ENCODE measurements around the gene ADAMTS7. TPM values are rescaled to one million over a fixed set of nuclear protein-coding genes. Genes with fewer than 3 reads are reported as not detected.

Gene ADAMTS7
- total and polyA plus RNA-seq, 2 of the 8 experiments (the other 6 are each of a cell fraction or from before 2014, with no cell fraction given): 27.9 to 45.2 TPM

Small RNA genes within 50 kb of the gene (small RNA-seq; reads per million reads assigned to genes)
- not detected for gene AC022748.3 (ENCODE audit: insufficient read depth)

Other genes with a start within 250 kb of the ADAMTS7 start
- 29.3 and 31.4 TPM in 2 replicates for gene CHRNA5, start 245.9 kb downstream of the ADAMTS7 start, total RNA-seq (2021; fragmentation: NEBNext Ultra II Directional; extraction: Animal tissue kit (Norgen Biotek cat#: 25700))
- 5.4 and 13.5 TPM in 2 replicates for gene CHRNA5, start 245.9 kb downstream of the ADAMTS7 start, polyA plus RNA-seq (2011; rRNA removed)
- gene CHRNA3, start 190.5 kb downstream of the ADAMTS7 start, total RNA-seq (2021; fragmentation: NEBNext Ultra II Directional; extraction: Animal tissue kit (Norgen Biotek cat#: 25700)): 2.1 TPM in 2 replicates
- gene CHRNA3, start 190.5 kb downstream of the ADAMTS7 start, polyA plus RNA-seq (2011; rRNA removed): 4.4 and 4.7 TPM in 2 replicates
- 2.4 and 2.6 TPM in 2 replicates for gene CHRNB4, start 170.3 kb downstream of the ADAMTS7 start, total RNA-seq (2021; fragmentation: NEBNext Ultra II Directional; extraction: Animal tissue kit (Norgen Biotek cat#: 25700))
- gene CHRNB4, start 170.3 kb downstream of the ADAMTS7 start, polyA plus RNA-seq (2011; rRNA removed): 4.1 and 4.5 TPM in 2 replicates
- 533 and 562 TPM in 2 replicates for gene MORF4L1, start 61.4 kb upstream of the ADAMTS7 start, total RNA-seq (2021; fragmentation: NEBNext Ultra II Directional; extraction: Animal tissue kit (Norgen Biotek cat#: 25700))
- 127 and 260 TPM in 2 replicates for gene MORF4L1, start 61.4 kb upstream of the ADAMTS7 start, polyA plus RNA-seq (2011; rRNA removed)
- 31.3 and 34.0 TPM in 2 replicates for gene CTSH, start 133.6 kb upstream of the ADAMTS7 start, total RNA-seq (2021; fragmentation: NEBNext Ultra II Directional; extraction: Animal tissue kit (Norgen Biotek cat#: 25700))
- 28.4 and 36.8 TPM in 2 replicates for gene CTSH, start 133.6 kb upstream of the ADAMTS7 start, polyA plus RNA-seq (2011; rRNA removed)

Measured in H1 (cell line).